GM20431 (cell line): ENCODE measurements around the gene CHMP4B.

Experiments
- in situ Hi-C: fragments of 300-500 bp; cut with MseI, MboI; formaldehyde crosslinking; loops from one replicate; pipeline ENCODE4 v1.15.0; 2020; ENCODE audit warnings: low sequenced_read_pairs; ENCODE audit not compliant: unreplicated experiment

Gene CHMP4B, protein sequence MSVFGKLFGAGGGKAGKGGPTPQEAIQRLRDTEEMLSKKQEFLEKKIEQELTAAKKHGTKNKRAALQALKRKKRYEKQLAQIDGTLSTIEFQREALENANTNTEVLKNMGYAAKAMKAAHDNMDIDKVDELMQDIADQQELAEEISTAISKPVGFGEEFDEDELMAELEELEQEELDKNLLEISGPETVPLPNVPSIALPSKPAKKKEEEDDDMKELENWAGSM

DNA sequence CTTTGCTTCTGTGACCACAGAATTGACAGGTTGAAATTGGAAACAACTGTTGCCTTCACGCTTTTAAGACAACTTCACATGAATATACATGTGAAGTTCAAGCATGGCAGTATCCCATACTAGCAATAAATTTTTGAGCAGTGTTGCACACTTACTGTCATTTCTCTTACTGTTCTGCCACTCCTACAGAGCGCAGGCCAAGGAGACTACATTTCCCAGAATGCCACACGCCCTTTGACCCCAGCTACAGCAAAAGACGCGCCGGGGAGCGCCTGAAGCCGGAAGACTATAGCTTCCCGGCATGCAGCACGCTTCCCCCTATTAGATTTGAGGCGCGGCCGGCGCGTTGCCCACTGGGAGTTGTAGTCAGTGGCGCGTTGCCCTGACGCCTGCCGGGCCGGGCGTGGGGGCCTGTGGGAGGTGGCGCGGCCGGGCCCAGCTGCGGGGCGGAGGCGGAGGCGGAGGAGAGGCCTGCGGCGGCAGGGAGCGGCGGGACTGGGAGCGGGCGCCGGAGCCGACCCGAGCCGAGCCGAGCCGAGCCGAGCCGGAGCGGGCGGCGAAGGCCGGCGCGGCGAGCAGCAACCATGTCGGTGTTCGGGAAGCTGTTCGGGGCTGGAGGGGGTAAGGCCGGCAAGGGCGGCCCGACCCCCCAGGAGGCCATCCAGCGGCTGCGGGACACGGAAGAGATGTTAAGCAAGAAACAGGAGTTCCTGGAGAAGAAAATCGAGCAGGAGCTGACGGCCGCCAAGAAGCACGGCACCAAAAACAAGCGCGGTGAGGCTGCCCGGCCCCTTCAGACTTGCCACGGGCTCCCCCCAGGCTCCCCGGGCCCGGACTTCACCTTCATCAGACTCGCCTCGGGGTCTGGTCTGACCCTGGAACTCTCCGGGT is at the start of gene CHMP4B:
CHMP4B (plus strand) TSS at position 464 of the 891 bp plus-strand sequence; CDS start at position 585, 121 bp downstream.
- in situ Hi-C loops: no loop called here

DNA sequence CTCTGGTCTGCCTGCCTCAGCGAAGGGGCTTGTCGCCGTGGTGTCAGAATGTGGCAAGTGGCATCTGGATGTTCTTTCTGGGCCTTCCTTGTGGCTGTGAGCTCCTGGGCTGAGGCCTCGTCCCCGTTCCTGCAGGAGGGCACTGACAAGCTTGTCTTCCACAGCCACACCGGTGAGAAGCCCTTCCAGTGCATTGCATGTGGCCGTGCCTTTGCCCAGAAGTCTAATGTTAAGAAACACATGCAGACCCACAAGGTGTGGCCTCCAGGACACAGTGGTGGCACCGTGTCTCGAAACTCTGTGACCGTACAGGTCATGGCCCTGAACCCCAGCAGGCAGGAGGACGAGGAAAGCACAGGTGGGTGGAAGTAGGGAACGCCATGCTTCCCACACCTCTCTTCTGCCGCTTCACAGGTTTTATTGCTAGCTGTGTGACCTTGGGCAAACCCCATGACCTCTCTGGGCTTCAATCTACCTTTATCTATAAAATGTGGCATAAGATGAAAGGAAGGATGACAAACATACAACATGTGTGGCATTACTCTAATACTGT is 49.4 kb upstream of the CHMP4B start:
- in situ Hi-C loops: no loop called here

DNA sequence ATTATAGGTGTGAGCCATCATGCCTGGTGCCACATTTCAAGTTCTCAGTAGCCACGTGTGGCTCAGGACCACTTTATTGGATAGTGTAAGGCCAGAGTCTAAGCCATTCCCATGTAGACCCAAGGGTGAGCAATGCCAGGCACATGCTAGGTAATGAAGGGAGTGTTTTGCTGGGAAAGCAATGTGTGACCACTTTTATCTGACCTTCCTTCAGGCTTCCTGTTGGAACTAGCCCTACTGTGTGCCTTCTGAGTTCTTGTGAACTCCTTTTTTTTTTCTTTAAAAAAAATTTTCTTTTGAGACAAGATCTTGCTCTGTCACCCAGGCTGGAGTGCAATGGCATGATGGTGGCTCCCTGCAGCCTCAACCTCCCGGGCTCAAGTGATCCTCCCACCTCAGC is 46.0 kb upstream of the CHMP4B start:
- in situ Hi-C loops: no loop called here

DNA sequence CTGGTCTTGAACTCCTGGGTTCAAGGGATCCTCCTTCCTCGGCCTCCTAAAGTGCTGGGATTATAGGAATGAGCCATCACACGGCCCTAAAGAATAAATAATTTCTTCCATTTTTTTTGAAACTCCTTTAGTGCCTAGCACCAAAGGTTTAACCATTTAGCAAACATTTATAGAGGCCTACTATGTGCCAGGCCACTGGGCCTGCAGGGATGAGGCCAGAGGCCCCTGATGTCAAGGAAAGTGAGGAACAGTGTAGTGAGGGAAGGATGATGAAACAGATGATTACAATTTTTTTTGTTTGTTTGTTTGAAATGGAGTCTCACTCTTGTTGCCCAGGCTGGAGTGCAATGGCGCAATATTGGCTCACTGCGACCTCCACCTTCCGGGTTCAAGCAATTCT is 45.6 kb upstream of the CHMP4B start:
- in situ Hi-C loops: no loop called here

DNA sequence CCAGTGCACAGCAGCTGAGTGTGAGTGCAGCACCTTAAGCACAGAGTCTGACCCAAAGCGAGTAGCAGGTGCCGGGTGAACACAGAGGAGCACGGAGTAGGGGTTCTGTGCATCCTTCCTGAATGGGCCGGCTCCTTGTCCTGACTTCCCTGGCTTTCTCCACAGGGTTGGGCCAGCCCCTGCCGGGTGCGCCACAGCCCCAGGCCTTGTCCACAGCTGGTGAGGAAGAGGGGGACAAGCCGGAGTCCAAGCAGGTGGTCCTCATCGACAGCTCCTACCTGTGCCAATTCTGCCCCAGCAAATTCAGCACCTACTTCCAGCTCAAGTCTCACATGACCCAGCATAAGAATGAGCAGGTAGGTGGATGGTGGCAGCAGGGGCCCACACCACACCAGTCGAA is 44.5 kb upstream of the CHMP4B start:
- in situ Hi-C loops: no loop called here

DNA sequence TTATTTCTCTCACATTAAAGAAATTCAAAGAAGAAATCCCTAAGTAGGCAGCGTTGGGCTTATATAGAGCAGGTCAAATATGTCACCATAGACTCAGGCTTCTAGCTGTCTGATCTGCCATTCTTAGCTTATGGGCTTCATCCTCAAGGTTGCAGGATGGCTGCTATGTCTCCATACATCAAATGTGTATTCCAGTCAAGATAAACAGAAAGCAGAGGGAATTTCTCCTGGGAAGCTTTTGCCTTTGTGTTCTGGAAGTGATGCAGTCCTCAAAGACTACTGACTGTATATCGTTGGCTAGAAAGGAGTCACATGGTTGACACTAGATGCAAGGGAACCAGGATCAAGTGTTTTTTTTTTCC is 43.4 kb upstream of the CHMP4B start:
- in situ Hi-C loops: no loop called here

DNA sequence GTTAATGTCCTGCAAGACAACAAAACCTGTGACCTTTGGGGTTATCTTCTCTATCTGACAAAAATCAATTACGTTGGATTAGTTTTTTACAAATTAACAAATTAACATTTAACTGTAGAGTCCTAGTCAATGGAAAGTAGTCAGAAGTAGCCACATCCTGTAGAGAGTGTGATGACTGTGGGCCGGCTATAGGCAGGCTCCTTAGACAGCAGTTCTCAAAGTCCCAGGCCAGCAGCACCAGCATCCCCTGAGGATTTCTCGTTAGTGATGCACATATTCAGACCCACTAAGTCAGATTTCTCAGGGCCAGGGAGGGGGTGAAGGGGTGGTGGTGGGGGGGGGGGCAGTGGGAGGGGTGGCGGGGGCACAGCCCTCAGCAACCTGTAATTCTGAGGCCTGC is 42.1 kb upstream of the CHMP4B start:
- in situ Hi-C loops: no loop called here

DNA sequence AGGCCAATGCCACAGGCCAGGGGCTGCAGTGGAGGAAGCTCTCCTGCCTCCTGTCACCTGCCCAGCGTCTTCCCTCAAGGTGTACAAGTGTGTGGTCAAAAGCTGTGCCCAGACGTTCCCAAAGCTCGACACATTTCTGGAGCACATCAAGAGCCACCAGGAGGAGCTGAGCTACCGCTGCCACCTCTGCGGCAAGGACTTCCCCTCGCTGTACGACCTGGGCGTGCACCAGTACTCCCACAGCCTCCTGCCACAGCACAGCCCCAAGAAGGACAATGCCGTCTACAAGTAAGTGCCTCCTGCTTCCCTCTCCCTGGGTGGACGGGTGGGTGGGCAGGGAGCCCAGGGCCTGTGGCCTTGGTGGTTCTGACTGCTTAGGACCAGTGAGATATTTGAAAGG is 41.1 kb upstream of the CHMP4B start:
- in situ Hi-C loops: no loop called here

DNA sequence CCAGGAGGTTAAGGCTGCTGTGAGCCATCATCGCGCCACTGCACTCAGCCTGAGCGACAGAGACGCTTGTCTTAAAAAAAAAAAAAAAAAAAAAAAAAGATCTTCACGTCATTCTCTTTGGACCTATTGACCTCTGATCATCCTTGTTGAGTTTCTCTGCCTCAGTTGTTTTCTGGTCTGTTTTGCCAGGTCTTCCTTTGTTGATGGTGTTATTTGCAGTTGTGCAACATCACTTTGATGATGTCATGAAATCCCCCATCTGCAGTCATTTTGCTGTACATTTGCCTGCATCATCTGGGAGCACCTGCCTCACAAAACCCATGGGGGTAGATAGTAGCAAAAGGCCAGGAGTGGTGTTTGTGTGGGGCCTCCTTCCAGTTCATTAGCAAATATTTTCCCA is 39.2 kb upstream of the CHMP4B start:
- in situ Hi-C loops: no loop called here

DNA sequence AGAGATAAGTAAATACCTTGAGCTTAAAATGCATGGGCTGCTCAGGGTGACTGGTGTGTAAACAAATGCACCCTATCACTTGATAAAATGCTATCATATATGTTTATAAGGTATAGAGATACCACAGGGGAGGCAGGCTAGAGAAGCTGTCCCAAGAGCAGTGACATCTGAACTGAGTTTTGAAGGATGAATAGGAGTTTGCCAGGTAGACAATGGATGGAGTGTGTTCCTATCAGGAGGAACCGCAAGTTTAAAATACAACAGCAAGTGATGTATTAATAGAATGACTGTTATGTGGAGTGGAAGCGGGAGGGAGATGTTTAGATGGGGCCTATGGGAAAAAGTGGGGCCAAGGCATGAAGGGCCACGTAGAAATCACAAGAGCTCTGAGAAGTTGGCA is 38.7 kb upstream of the CHMP4B start:
- in situ Hi-C loops: no loop called here

DNA sequence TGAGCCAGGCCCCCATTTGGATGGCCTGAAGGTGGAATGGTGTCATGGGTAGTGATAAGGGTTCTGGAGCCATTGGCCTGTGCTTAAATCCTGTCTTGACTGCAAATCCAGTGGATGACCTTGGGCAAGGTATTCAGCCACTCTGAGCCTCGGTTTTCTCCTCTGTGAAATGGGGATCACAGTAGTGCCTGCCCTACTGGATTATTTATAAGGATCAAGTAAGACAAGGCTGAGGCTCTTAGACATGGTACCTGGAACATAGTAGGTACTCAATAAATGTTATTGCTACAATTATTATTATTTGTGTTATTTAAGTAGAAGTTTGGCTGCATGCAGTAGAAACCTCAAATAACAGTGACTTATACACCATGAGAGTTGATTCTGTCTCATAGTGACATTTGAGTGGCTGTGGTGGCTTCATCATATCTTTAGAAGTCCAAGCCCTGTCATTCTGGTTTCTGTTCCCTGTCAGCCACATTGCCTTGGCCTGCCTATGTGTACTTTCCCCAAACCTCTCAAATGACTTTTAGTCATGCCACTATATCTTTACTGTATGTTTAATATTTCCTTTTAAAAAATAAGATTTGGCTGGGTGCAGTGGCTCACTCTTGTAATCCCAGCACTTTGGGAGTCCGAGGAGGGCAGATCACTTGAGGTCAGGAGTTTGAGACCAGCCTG is 37.6 kb upstream of the CHMP4B start:
- in situ Hi-C loops: no loop called here

DNA sequence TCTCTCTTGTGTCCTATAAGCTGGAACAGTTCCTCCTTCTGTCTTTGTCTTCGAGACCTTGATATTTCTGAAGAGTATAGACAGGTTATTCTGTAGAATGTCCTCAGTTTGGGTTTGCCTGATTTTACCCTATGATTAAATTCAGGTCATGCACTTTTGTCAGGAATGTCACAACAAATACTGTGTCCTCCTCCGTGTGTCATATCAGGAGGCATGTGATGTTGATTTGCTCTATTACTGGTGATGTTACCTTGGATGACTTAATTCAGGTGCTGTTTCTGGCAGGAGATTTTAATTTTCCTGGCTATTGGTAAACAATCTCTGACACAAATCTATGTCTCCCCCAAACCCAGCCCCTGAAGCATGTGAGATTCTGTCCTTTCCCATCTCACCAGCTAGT is 33.3 kb upstream of the CHMP4B start:
- in situ Hi-C loops: no loop called here

DNA sequence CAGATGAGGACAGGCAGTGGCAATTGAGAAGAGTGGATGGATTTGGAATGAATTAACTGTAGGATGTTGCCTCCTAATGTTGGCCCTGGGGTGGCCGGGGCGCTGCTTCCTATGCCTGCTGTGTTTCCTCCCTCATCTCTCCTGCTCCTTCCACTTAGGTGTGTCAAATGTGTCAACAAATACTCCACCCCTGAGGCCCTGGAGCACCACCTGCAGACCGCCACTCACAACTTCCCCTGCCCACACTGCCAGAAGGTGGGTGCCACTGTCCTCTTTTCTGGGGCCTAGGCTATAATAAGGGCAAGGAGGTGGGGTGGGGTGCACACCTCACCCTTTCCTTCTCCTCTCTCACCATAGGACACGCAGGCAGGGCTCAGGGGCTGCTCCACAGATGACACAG is 30.0 kb upstream of the CHMP4B start:
- in situ Hi-C loops: no loop called here

DNA sequence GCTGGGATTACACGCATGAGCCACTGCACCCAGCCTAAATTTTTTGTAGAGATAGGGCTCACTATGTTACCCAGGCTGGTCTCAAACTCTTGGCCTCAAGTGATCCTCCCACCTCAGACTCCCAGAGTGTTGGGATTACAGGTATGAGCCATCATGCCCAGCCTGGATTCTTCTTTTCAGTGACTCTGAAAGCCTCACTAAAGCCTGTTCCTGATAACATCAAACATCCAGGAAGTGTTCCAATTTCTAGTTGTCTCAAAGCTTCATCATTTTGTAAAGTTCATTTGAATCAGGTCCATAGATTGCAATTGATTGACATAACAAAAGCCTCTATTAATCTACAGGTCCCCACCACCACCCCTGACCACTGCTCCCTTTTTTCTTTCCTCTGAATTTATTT is 29.2 kb upstream of the CHMP4B start:
- in situ Hi-C loops: no loop called here

DNA sequence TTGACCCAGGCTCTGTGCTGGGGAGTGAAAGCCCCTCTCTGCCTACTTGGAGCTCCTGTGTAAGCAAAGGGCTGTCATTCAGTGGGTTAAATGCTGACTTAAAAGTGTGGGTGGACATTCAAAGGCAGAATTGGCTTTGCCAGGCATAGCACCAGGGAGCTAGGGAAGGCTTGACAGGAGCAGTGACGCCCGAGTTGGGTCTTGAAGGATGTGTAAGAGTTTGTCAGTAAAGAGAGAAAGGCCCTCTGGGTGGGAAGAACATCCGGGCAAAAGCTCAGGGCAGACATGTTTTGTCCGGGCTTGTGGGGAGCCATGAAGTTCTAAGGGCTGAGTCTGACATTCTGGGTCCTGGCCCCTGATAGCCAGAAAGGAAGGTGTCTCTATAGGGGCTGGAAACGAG is 27.9 kb upstream of the CHMP4B start:
- in situ Hi-C loops: no loop called here

DNA sequence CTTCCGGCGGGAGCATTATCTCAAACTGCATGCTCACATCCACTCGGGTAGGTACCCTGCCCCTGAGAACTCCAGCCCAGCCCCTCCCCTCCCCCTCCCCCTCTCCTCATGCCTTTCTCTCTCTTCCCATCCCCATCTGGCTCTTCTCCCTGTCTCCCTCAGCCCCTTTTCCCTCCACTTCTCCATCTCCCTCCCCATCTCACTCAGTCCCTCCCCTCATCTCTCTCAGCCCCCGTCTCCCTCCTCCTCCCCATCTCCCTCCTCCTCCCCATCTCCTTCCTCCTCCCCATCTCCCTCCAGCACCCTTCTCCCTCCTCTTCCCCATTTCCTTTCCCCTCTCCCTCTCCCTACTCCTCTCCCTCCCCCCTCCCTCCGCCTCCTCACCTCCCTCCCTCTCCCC is 27.3 kb upstream of the CHMP4B start:
- in situ Hi-C loops: no loop called here

DNA sequence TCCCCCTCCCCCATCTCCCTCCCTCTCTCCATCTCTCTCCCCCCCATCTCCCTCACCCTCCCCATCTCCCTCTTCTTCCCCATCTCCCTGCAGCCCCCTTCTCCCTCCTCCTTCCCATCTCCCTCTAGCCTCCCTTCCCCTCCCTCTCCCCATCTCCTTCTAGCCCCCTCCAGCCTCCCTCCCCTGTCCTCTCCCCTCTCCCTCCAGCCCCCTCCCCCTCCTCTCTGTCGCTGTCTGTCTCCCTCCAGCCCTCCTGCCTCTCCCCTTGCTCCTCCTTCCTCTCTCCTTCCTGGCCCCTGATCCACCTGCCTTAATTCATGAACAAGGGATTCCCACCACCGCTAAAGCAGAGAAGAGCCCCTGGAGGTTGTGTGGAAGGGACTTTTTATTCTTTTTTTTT is 26.9 kb upstream of the CHMP4B start:
- in situ Hi-C loops: no loop called here

DNA sequence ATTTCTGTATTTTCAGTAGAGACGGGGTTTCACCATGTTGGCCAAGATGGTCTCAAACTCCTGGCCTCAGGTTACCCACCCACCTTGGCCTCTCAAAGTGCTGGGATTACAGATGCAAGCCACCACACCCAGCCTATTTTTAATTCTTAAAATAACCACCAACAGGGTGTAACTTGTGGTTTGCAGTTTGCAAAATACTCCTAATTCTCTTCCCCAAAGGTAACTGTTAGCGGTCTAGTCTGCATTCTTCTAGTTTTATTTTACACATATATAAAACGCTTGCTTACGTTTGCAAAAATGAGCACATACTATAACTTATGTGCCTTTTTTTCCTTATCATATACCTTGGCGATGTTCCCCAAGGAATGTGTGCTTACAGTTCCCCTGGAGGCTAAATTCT is 25.6 kb upstream of the CHMP4B start:
- in situ Hi-C loops: no loop called here

DNA sequence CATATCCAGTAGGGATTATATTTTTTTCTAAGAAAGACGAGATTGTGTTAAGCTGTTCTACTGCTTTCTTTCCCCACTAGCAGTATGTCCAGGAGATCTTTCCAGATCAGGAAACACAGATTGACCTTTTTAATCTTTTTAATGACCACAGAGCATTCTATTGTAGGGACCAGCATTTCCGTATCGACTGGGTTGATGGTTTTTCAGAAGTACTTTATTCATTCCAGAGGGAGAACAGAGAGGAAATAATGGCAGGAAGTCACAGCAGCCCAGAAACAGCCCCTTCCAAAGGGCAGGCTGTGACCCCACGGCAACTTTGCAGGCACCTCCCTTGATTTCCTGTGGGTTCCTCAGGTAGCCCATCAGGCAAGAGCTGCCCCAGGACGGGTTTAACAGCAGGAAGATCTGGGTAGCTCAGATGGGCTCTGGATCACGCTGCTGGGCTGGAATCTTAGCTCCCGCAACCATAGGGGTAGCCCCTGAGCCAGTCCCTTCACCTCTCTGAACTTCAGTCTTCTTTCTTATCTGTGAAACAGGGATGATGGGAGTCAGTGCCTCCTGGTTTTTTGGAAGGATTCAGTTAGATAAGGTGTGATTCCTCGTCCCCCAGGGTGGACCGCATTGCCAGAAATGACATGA is 23.8 kb upstream of the CHMP4B start:
- in situ Hi-C loops: no loop called here

DNA sequence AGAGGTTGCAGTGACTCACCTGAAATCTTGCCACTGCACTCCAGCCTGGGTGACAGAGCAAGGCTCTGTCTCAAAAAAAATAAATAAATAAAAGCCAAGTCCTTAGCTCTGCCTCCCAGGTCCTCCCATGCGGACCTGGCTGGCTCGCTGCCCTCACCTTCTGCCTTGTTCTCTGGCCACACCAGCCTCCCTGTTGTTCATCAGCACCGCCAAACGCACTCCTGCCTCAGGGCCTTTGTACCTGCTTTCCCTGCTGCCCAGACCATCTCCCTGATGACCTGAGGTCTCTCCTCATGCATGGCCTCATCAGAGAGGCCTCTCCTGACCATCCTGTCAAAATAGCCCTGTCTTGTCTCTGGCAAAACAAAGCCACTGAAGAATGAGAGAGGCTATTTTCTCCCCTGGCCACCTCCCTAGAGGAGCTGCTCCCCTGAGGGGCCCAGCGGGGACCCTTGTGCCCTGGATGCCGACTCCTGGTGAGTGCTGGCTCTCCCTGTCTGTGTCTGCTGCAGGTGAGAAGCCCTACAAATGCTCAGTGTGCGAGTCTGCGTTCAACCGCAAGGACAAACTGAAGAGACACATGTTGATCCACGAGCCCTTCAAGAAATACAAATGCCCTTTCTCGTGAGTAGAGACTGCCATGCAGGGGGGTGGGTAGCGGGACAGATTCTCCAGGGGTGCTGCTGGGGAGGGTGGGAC is 22.6 kb upstream of the CHMP4B start:
- in situ Hi-C loops: no loop called here
